Measurements from ENCODE around the gene MATR3. TPM values are rescaled to one million over a fixed set of nuclear protein-coding genes. Genes with fewer than 3 reads are reported as not detected.
A peak's percentile ranks its signal among the peaks of the same experiment; 100 is the strongest.

The MATR3 gene
- total and polyA plus RNA-seq, 8 donors, result 68.2 to 352 (median 116) TPM

- WGBS, 5 donors, result 27 to 56% (median 38%) methylated on average over 3 of the region's 3 CpGs
- peaks cover 6 to 31% (median 28%) of the 10 kb centered on the region in 4 donors for H3K36me3 ChIP-seq
- DNase-seq, result no peak
- H3K27ac ChIP-seq, result peak overlapping the region; percentile 34 to 87 (median 85)
- peaks cover 29 to 66% (median 51%) of the 10 kb centered on the region in 4 donors for H3K4me1 ChIP-seq
- H3K4me3 ChIP-seq, result peak overlapping the region in 1 of 4 donors; percentile 63
- H3K27me3 ChIP-seq, result no peaks in the 10 kb centered on the region
- intact Hi-C loops (cut with DNase I; ENCODE audit: low total_unique reads), result no loop called here
- TF ChIP-seq CTCF (IDR thresholded peaks at IDR 0.05) (no peak), POLR2AphosphoS5 (IDR thresholded peaks at IDR 0.05) (no peak), EP300 (IDR thresholded peaks at IDR 0.05) (no peak), POLR2A (IDR thresholded peaks at IDR 0.05) (no peak)
- H3K9me3 ChIP-seq, result no peaks in the 10 kb centered on the region
These were observed 17.6 kb upstream of the MATR3 start for GRCh38 chr5:139275956-139276355.

GRCh38 chr5:139276426-139276825, 17.1 kb upstream of the MATR3 start:
- Histone ChIP-seq H3K9me3 (no peaks in the 10 kb centered on the region), H3K27me3 (no peaks in the 10 kb centered on the region), H3K4me3 (peak overlapping the region in 1 of 4 donors; percentile 63), H3K36me3 (peaks cover 6 to 31% (median 28%) of the 10 kb centered on the region in 4 donors), H3K27ac (peak overlapping the region in 4 of 5 donors; percentile 34 to 87 (median 68)), H3K4me1 (peaks cover 29 to 66% (median 52%) of the 10 kb centered on the region in 4 donors)
- intact Hi-C loops (cut with DNase I; ENCODE audit: low total_unique reads), result no loop called here
- WGBS, 5 donors, result 29 to 69% (median 39%) methylated on average over 2 of the region's 2 CpGs
- peak in 1 of 2 donors; percentile 83 for DNase-seq
- peak in 1 of 3 donors; percentile 52 for TF ChIP-seq POLR2AphosphoS5 (IDR thresholded peaks at IDR 0.05)
- no peak for TF ChIP-seq EP300 (IDR thresholded peaks at IDR 0.05)

GRCh38 chr5:139277171-139277570, 16.4 kb upstream of the MATR3 start:
- H3K9me3 ChIP-seq, result no peaks in the 10 kb centered on the region
- peak overlapping the region in 3 of 5 donors; percentile 12 to 85 (median 54) for H3K27ac ChIP-seq
- intact Hi-C loops (cut with DNase I; ENCODE audit: low total_unique reads), result no loop called here
- 55 to 66% (median 62%) methylated on average over 5 of the region's 5 CpGs for WGBS, 5 donors
- peaks cover 6 to 31% (median 29%) of the 10 kb centered on the region in 4 donors for H3K36me3 ChIP-seq
- DNase-seq, result no peak
- H3K4me3 ChIP-seq, result no peak overlapping the region
- H3K4me1 ChIP-seq, result peaks cover 28 to 68% (median 53%) of the 10 kb centered on the region in 4 donors
- TF ChIP-seq EP300 (IDR thresholded peaks at IDR 0.05), result no peak
- TF ChIP-seq CTCF (IDR thresholded peaks at IDR 0.05), result no peak
- no peak for TF ChIP-seq POLR2AphosphoS5 (IDR thresholded peaks at IDR 0.05)
- no peak for TF ChIP-seq POLR2A (IDR thresholded peaks at IDR 0.05)
- H3K27me3 ChIP-seq, result no peaks in the 10 kb centered on the region

- TF ChIP-seq POLR2AphosphoS5 (IDR thresholded peaks at IDR 0.05) (no peak), POLR2A (IDR thresholded peaks at IDR 0.05) (no peak)
- Histone ChIP-seq H3K4me1 (peaks cover 14 to 60% (median 41%) of the 10 kb centered on the region in 4 donors), H3K36me3 (peaks cover 13 to 44% (median 41%) of the 10 kb centered on the region in 4 donors), H3K27me3 (no peaks in the 10 kb centered on the region), H3K9me3 (no peaks in the 10 kb centered on the region), H3K4me3 (no peak overlapping the region), H3K27ac (no peak overlapping the region)
- intact Hi-C loops (cut with DNase I; ENCODE audit: low total_unique reads), result no loop called here
- DNase-seq, result no peak
- WGBS, 5 donors, result 85 to 94% (median 89%) methylated on average over 6 of the region's 6 CpGs
These were observed 14.8 kb upstream of the MATR3 start for GRCh38 chr5:139278540-139279274.

- H3K9me3 ChIP-seq, result no peaks in the 10 kb centered on the region
- H3K27me3 ChIP-seq, result no peaks in the 10 kb centered on the region
- intact Hi-C loops (cut with DNase I; ENCODE audit: low total_unique reads), result no loop called here
- TF ChIP-seq POLR2A (IDR thresholded peaks at IDR 0.05) (no peak), POLR2AphosphoS5 (IDR thresholded peaks at IDR 0.05) (no peak), CTCF (IDR thresholded peaks at IDR 0.05) (no peak)
- no peak overlapping the region for H3K4me3 ChIP-seq
- DNase-seq, result no peak
- peaks cover 0 to 28% (median 10%) of the 10 kb centered on the region in 4 donors for H3K4me1 ChIP-seq
- H3K36me3 ChIP-seq, result peaks cover 23 to 68% (median 60%) of the 10 kb centered on the region in 4 donors
- no peak overlapping the region for H3K27ac ChIP-seq
These were observed 11.4 kb upstream of the MATR3 start for GRCh38 chr5:139282197-139282557.
